ENCODE results near the gene LANCL1.
"Not testable (repeated sequence)": the region's sequence is repeated elsewhere in the genome, so short reads cannot be mapped to it uniquely, and the experiment has no call there.

LANCL1 gene

DNA sequence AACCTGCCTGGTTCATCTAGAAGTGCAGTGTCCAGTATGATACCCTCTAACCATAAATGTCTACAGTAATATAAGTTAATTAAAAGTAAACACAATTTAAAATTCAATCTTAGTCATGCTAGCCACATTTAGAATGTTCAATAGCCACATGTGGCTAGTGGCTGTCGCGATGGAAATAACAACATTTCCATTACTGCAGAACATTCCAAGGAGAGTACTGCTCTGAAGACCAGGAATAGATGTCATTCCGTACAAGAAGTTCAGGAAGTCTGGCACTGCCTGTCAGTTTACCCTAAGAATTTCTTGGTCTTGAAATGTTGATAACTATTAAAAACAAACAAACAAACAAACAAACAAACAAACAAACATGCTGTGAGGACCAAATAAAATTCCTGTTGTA lies 17.2 kb downstream of the LANCL1 start:
- no peak for DNase-seq (ENCODE audit: low spot score)

GRCh38 chr2:210458395-210458794 lies 18.2 kb downstream of the LANCL1 start:
- DNase-seq (ENCODE audit: low spot score) = no peak

- DNase-seq (ENCODE audit: low spot score) = no peak
These were observed 20.0 kb downstream of the LANCL1 start for GRCh38 chr2:210456571-210456970.

DNA sequence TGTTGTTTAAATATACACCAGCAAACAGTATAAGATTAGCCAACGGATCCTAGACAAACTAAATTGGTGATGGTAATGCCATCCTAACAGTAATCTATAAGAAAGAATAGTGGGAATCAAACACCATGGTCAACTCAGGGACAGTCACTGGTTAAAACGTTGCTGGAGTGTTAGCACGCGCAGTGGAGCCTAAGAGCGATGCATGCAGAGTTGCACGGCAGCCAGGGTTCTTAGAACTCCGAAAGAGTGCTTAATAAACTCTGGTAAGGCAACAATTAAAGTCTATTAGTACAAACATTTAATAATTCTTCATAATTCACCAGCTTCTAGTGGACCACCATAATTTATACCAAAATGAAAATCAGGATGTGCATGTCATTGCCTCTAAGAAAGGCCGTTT lies 22.2 kb downstream of the LANCL1 start:
- DNase-seq (ENCODE audit: low spot score) = no peak

DNA sequence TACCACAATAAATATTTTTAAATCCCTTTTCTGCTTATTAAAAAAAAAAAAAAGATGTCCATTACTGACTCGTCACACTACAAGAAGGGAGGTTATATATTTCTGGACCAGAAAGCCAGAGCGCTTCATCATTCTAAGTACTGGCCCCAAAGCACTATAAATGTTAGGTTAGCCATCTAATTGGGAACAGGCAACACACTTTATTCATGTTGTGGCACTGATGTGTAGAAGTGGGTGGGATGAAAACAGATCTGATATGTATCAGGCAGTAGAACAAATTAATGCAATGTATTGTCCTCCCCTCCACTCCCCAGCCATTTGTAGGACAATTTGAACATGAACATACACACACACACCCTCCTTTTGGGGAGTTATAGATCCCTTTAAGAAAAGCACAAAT lies 24.4 kb downstream of the LANCL1 start:
- DNase-seq (ENCODE audit: low spot score) = no peak

GRCh38 chr2:210450942-210451341 lies 25.6 kb downstream of the LANCL1 start:
- not testable (repeated sequence) for DNase-seq (ENCODE audit: low spot score)

DNA sequence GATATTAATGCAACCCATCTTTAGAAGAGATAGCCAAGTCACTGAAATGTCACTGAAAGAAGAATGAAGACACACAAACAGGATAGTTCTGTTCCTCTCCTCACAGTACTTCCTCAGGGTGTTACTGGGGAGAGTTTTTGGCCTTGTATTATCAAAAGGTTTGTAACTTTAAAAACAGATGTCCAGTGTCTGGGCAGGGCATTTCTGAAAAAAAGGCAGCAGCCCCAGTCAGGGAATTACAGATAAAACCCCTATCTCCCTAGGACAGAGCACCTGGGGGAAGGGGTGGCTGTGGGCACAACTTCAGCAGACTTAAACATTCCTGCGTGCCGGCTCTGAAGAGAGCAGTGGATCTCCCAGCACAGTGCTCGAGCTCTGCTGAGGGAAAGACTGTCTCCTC lies 30.8 kb downstream of the LANCL1 start:
- DNase-seq (ENCODE audit: low spot score) = no peak

DNA sequence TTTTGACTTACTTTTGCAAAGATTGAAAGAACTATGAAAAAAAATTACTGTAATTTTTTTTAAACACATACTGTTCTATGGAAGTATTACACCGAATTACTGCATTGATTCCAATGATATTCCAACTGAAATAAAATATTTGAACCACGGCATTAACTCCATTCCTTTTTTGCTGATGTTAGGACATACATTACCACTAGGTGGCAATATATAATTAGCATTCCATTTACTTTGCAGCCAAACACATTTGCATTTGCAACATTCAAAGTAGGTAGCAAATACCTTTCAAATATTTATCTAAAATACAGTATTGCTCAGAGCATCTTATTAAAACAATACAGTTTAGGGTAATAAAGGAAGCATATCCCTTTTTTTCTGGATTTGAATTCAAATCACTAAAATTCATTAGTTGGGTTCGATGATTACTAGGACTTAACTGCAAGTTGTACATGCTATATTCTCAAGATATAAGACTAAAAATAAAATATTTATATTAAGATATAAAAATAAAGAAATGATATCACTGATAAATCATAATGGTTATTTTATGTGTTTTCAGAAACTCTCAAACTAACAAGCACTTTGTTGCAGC lies 31.3 kb downstream of the LANCL1 start:
- DNase-seq (ENCODE audit: low spot score) = peak; percentile 28

DNA sequence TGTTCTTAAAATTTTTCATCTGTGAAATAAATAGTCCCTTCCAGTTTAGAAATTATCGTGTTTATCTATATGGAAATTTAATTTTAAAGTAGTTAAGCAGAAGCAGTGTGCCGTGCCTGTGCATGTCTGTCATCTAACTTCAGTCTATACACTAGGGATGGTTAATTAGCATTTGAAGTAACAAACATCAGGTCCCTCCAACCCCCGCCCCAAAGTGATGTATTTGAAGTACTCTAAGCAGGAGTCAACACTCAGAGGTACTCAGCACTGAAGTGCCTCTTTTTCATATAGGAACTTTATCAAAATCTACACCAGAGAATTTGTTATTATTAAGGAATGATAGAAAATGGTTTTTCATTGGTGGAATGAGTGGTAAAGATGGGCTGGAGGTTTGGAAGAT lies 33.0 kb downstream of the LANCL1 start:
- DNase-seq (ENCODE audit: low spot score) = no peak

GRCh38 chr2:210442878-210443277 lies 33.7 kb downstream of the LANCL1 start:
- no peak for DNase-seq (ENCODE audit: low spot score)

DNA sequence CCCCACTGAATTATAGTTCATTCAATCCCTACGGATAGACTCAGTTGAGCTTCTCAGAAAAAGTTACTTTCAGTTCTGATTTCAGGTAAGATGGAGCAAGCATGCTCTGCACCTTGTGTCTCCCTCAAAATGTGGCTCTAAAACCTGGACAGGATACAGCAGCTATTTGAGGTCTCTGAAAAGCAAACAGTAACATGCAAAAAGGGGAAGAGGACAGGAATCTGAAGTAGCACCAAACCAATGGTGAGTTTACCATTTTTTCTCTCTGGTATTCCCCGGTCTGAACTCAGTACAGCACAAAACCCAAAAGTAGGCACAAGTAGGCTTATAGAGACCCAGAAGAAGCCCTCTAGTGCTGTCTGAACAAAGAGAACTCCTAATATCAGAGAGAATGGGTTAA lies 34.1 kb downstream of the LANCL1 start:
- no peak for DNase-seq (ENCODE audit: low spot score)

DNA sequence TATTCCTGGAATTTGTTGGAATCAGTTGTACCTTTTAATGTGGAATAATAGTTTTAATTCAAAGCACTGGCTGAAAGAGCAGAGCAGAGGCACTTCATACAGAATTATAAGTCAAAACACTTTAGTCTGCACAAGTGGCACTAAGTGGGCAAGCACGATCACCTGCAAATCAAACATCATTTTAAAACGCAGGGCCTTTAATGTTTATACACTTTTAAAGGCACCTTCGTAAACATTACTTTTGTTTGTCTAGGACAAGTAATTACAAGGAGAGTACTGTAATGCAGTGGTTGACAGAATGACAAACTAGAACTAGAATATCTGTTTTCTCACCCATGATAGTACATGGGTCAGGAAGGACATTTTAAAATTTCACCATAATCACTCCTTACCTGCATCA lies 36.4 kb downstream of the LANCL1 start:
- DNase-seq (ENCODE audit: low spot score) = no peak

DNA sequence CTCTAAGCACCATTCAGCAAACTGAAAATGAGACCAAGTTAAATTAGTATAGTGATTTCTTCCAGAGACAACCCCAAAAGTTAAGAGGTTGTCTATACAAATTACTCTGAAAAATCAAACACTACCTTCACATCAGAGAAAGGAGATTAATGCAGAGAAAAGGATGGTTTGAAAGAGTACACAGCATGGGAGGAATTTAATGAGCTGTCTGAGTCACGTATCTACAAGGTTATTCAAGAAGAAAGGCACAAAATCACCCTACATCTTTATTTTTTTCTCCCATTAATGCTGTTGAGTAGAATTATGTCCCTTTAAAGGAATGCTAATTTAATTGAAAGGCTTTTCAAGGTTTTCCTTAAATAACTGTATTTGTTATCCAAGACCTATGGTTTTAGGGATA lies 41.1 kb downstream of the LANCL1 start:
- no peak for DNase-seq (ENCODE audit: low spot score)

DNA sequence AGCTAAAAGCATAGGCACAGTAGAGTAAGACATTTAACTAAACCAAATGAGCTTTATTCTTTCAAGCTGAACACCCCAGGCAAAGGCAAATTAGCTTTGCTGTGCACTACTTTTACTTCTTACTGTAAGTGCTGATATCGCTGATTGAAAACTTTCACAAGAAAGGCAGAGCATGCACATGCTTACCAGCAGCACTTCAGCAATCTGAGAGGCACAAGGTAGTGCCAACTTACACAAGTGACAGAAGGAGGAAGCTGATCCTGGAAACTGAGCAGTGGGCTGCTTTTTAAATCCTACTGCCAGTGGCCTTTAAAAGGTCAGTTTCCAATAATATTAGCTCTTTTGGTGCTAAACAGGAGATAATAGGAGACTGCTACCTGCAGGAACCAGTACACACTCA lies 43.9 kb downstream of the LANCL1 start:
- no peak for DNase-seq (ENCODE audit: low spot score)

DNA sequence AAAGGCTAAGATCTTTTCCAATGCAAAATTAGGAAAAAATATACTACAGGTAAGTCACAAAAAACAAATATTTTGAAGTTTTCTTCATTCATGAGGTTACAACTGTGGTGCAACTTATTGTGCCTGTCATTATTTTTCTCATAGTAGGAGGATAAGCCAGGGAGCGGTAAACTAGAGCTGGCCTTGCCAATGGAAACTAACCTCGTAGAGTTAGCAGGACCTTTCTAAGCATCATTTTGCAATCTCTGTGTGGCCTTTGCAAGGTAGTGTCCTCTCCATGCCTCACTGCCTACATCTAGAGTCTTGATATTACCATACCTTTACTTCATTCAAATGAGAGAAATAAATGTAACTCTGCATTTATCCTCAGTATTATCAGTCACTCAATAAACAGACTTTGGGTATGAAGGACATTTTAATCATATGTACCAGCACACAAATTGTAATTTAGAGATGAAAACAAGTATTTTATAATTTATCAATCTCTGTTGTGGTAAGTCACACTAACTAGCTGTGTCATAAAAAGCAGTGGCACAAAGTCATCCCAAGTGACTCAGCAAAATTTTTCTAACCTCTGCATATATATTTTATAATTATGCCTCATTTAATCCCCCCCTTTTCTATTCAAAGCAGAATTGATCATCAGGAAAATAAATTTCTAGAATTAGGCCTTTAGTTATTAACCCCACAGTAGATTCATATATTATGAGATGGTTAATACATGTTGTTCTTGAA lies 47.0 kb downstream of the LANCL1 start:
- DNase-seq (ENCODE audit: low spot score) = no peak

GRCh38 chr2:210428393-210429179 lies 48.0 kb downstream of the LANCL1 start:
- DNase-seq (ENCODE audit: low spot score) = no peak

DNA sequence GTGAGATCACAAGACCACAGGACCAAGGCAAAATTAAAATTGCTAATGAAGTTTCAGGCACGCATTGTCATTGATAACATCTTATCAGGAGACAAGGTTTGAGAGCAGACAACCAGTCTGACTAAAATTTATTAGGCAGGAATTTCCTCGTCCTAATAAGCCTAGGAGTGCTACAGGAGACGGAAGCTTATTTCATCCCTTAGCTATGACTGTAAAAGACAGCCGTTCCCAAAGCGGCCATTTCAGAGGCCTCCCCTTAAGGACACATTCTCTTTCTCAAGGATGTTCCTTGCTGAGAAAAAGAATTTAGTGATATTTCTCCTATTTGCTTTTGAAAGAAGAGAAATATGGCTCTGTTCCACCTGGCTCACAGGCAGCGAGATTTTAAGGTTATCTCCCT lies 49.2 kb downstream of the LANCL1 start:
- DNase-seq (ENCODE audit: low spot score) = not testable (repeated sequence)

GRCh38 chr2:210422366-210422765 lies 54.2 kb downstream of the LANCL1 start:
- no peak for DNase-seq (ENCODE audit: low spot score)

- no peak for DNase-seq (ENCODE audit: low spot score)
These were observed 54.6 kb downstream of the LANCL1 start for GRCh38 chr2:210421916-210422315.

DNA sequence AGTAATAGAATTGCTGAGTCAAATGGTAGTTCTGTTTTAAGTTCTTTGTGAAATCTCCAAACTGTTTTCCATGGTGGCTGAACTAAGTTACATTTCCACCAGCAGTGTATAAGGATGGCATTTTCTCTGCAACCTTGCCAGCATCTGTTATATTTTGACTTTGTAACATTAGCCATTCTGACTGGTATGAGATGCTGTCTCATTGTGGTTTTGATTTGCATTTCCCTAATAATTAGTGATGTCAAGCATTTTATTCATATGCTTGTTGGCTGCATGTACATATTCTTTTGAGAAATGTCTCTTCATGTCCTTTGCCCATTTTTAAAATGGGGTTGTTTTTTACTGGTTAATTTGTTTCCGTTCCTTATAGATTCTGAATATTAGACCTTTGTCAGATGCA lies 63.9 kb downstream of the LANCL1 start:
- DNase-seq (ENCODE audit: low spot score) = no peak

DNA sequence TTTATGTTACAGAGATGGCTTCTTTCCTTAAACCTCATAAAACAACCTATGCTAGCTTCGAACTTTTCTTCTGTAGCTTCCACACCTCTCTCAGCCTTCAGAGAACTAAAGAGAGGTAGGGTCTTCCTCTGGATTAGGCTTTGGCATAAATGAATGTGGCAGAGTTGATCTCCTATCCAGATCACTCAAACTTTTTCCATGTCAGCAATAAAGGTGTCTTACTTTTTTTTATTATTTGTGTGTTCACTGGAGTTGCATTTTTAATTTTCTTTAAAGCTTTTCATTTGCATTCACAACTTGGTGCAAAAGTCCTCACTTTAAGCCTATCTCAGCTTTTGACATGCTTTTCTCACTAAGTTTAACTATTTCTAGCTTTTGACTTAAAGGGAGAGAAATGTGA lies 66.0 kb downstream of the LANCL1 start:
- DNase-seq (ENCODE audit: low spot score) = no peak

DNA sequence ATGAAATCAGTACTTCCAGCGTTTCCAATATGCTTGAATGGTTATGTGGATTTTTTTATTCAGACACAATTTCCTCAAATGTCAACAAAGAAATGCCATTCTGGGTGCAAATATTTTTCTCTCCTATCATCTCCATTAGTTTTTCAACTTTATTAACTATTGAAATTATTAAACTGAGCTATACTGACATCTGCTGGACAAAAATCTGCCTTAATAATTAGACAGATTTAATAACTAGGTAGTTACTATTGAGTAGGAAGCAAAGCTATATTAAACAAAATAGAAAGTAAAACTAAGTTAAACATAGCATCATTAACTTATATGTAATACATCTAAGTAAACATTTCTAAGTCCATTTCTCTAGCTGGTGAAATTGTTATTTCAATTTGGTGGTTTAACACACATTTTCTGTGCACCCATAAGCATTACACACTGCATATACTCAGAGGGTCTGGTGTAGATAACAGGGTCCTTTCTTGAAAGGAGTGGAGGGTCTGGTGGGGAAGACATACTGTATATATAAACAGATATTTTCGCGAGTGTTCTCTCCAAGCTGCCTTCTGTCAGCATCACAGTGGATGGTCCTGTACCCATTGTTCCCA lies 77.0 kb downstream of the LANCL1 start:
- no peak for DNase-seq (ENCODE audit: low spot score)

DNA sequence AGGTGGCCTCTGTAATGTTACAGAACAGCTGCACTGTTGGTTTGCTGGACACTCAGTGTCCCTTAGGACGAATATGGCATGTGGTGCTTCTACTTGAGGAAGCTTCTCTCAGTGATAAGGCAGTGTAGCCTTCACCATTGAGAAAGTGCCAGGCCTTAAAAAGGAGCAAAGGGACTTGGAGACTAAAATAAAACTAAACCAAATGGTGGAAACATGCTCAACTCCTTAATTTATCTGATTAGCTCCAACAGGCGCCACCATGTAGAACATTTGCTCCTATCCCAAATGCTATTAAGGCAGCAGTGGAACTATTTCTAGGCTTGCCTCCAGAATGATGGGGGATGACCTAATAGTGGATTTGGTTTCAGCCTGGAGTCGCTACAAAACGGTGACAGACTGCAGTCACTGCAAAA lies 84.1 kb downstream of the LANCL1 start:
- DNase-seq (ENCODE audit: low spot score) = no peak

Measured in CD4-positive, alpha-beta T cell treated with Interleukin-2 at 100 ng/mL for 4 hours (primary cell).